Posterior vena cava (tissue), 2 donors: Measurements from ENCODE around the gene ZNF841. TPM values are rescaled to one million over a fixed set of nuclear protein-coding genes. Genes with fewer than 3 reads are reported as not detected.

Source experiments
- total RNA-seq, 2 donors: library from RNA; stranded (reverse); fragmentation: NEBNext Ultra II Directional; extraction: Animal tissue kit (Norgen Biotek cat#: 25700); gene quantifications; one replicate each; pipeline ENCODE4 v1.2.1, GENCODE V29; 2021
- donor health status: DM: yes; HTN: yes; CAD: no.
- donor health status: DM: yes; HTN: yes; CAD: no.

The ZNF841 gene
- total RNA-seq, 2 donors from 2014 or later, result 25.5 to 29.0 TPM

Other genes starting within 250 kb of the ZNF841 start
- gene ZNF577, start 207.8 kb downstream of the ZNF841 start, total RNA-seq, result 10 to 100 TPM in 1 of 2 donors, 1 to 10 TPM in 1; 9.3 to 10.0 TPM
- gene ZNF649, start 190.7 kb downstream of the ZNF841 start, total RNA-seq, result 10 to 100 TPM; 13.1 to 13.9 TPM
- 1 to 10 TPM; 6.7 to 7.0 TPM for gene ZNF613, start 168.3 kb downstream of the ZNF841 start, total RNA-seq
- 10 to 100 TPM; 11.2 to 12.1 TPM for gene ZNF350, start 108.9 kb downstream of the ZNF841 start, total RNA-seq
- gene ZNF615, start 87.6 kb downstream of the ZNF841 start, total RNA-seq, result 10 to 100 TPM; 12.4 to 13.4 TPM
- gene ZNF614, start 67.4 kb downstream of the ZNF841 start, total RNA-seq, result 1 to 10 TPM; 7.6 to 9.8 TPM
- gene ZNF432, start 46.9 kb downstream of the ZNF841 start, total RNA-seq, result 10 to 100 TPM; 12.5 to 18.1 TPM
- gene ZNF616, start 44.2 kb upstream of the ZNF841 start, total RNA-seq, result 10 to 100 TPM in 1 of 2 donors, 1 to 10 TPM in 1; 9.6 to 11.2 TPM
- gene ZNF836, start 75.9 kb upstream of the ZNF841 start, total RNA-seq, result 10 to 100 TPM; 12.0 to 14.4 TPM
- 100 to 1,000 TPM; 164 to 207 TPM for gene PPP2R1A, start 94.3 kb upstream of the ZNF841 start, total RNA-seq
- gene ZNF766, start 173.8 kb upstream of the ZNF841 start, total RNA-seq, result 10 to 100 TPM; 11.5 to 15.6 TPM
- gene ZNF480, start 201.4 kb upstream of the ZNF841 start, total RNA-seq, result 10 to 100 TPM; 10.9 to 12.4 TPM
- 1 to 10 TPM in 1 of 2 donors, under 1 TPM in 1; 0.76 to 1.1 TPM for gene ZNF610, start 240.5 kb upstream of the ZNF841 start, total RNA-seq